ENCODE results near the gene GBF1. TPM values are rescaled to one million over a fixed set of nuclear protein-coding genes. Genes with fewer than 3 reads are reported as not detected.

Gene GBF1
- 10 to 100 TPM; 19.2 to 27.2 TPM for total RNA-seq
- 10 to 100 TPM in 1 of 2 donors, 1 to 10 TPM in 1; 6.0 to 11.2 TPM for polyA plus RNA-seq

- WGBS = under 1% methylated on average over 47 of the region's 47 CpGs
Observed at GRCh38 chr10:102245082-102245931, at the start of gene GBF1. Gene GBF1, plus strand, starts transcription at chr10:102245532. Its CDS starts 13,407 bp downstream, at chr10:102258939.

More at GRCh38 chr10:102245082-102245931, at the start of gene GBF1:
- Histone ChIP-seq H3K27me3 (ENCODE audit: control insufficient read depth in 4 of 4, insufficient read depth in 4 of 4, low read length in 3 of 4) (no peaks in the 10 kb centered on the region), H3K9me3 (ENCODE audit: control insufficient read depth in 4 of 4, low read length in 3 of 4) (no peaks in the 10 kb centered on the region), H3K27ac (ENCODE audit: low read depth in 1 of 2, low read length in 2 of 2) (peak within 1 kb of the TSS; percentile 78 to 80), H3K4me3 (ENCODE audit: low read depth in 1 of 3, low read length in 3 of 3) (peak within 1 kb of the TSS; percentile 46 to 99 (median 95)), H3K9ac (ENCODE audit: low read depth in 1 of 2, low read length in 2 of 2) (peak within 1 kb of the TSS; percentile 72 to 75), H3K4me1 (ENCODE audit: control insufficient read depth in 4 of 4, insufficient read depth in 4 of 4, low read length in 3 of 4) (peaks cover 10 to 49% (median 41%) of the 10 kb centered on the region in 4 donors), H3K36me3 (ENCODE audit: control insufficient read depth in 4 of 4, insufficient read depth in 3 of 4, low read depth in 1 of 4, low read length in 3 of 4) (peaks cover 0 to 2% (median 0%) of the 10 kb centered on the region in 4 donors)
- peak; percentile 89 for DNase-seq (ENCODE audit: low spot score)
- peak in 1 of 2 donors; percentile 14 for TF ChIP-seq JUND (IDR thresholded peaks at IDR 0.05)
- TF ChIP-seq MAX (IDR thresholded peaks at IDR 0.05) = peak; percentile 46
- TF ChIP-seq HNF4A (conservative IDR thresholded peaks at IDR 0.05) = no peak
- TF ChIP-seq SP1 (IDR thresholded peaks at IDR 0.05) = peak; percentile 96
- TF ChIP-seq FOXA2 (IDR thresholded peaks at IDR 0.05) = no peak
- no peak for TF ChIP-seq EGR1 (IDR thresholded peaks at IDR 0.05; ENCODE audit: low read depth in 2 of 2)
- peak; percentile 96 for TF ChIP-seq TAF1 (conservative IDR thresholded peaks at IDR 0.05)
- peak; percentile 52 to 73 for TF ChIP-seq GABPA (IDR thresholded peaks at IDR 0.05 in 1 of 2, conservative IDR thresholded peaks at IDR 0.05 in 1 of 2)
- TF ChIP-seq RXRA (IDR thresholded peaks at IDR 0.05) = peak; percentile 44 to 48
- TF ChIP-seq RAD21 (IDR thresholded peaks at IDR 0.05) = no peak
- TF ChIP-seq NR2F2 (IDR thresholded peaks at IDR 0.05) = peak; percentile 77
- TF ChIP-seq, protein P1, sequence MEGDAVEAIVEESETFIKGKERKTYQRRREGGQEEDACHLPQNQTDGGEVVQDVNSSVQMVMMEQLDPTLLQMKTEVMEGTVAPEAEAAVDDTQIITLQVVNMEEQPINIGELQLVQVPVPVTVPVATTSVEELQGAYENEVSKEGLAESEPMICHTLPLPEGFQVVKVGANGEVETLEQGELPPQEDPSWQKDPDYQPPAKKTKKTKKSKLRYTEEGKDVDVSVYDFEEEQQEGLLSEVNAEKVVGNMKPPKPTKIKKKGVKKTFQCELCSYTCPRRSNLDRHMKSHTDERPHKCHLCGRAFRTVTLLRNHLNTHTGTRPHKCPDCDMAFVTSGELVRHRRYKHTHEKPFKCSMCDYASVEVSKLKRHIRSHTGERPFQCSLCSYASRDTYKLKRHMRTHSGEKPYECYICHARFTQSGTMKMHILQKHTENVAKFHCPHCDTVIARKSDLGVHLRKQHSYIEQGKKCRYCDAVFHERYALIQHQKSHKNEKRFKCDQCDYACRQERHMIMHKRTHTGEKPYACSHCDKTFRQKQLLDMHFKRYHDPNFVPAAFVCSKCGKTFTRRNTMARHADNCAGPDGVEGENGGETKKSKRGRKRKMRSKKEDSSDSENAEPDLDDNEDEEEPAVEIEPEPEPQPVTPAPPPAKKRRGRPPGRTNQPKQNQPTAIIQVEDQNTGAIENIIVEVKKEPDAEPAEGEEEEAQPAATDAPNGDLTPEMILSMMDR (IDR thresholded peaks at IDR 0.05; ENCODE audit: low read depth, low read length, missing input control) = no peak
- no peak for TF ChIP-seq HNF4G (IDR thresholded peaks at IDR 0.05)
- TF ChIP-seq, protein P2, sequence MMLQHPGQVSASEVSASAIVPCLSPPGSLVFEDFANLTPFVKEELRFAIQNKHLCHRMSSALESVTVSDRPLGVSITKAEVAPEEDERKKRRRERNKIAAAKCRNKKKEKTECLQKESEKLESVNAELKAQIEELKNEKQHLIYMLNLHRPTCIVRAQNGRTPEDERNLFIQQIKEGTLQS (IDR thresholded peaks at IDR 0.05) = no peak
- TF ChIP-seq FOXA1 (IDR thresholded peaks at IDR 0.05) = no peak
- TF ChIP-seq, protein P3, sequence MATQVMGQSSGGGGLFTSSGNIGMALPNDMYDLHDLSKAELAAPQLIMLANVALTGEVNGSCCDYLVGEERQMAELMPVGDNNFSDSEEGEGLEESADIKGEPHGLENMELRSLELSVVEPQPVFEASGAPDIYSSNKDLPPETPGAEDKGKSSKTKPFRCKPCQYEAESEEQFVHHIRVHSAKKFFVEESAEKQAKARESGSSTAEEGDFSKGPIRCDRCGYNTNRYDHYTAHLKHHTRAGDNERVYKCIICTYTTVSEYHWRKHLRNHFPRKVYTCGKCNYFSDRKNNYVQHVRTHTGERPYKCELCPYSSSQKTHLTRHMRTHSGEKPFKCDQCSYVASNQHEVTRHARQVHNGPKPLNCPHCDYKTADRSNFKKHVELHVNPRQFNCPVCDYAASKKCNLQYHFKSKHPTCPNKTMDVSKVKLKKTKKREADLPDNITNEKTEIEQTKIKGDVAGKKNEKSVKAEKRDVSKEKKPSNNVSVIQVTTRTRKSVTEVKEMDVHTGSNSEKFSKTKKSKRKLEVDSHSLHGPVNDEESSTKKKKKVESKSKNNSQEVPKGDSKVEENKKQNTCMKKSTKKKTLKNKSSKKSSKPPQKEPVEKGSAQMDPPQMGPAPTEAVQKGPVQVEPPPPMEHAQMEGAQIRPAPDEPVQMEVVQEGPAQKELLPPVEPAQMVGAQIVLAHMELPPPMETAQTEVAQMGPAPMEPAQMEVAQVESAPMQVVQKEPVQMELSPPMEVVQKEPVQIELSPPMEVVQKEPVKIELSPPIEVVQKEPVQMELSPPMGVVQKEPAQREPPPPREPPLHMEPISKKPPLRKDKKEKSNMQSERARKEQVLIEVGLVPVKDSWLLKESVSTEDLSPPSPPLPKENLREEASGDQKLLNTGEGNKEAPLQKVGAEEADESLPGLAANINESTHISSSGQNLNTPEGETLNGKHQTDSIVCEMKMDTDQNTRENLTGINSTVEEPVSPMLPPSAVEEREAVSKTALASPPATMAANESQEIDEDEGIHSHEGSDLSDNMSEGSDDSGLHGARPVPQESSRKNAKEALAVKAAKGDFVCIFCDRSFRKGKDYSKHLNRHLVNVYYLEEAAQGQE (IDR thresholded peaks at IDR 0.05) = peak; percentile 90
- TF ChIP-seq, protein P4, sequence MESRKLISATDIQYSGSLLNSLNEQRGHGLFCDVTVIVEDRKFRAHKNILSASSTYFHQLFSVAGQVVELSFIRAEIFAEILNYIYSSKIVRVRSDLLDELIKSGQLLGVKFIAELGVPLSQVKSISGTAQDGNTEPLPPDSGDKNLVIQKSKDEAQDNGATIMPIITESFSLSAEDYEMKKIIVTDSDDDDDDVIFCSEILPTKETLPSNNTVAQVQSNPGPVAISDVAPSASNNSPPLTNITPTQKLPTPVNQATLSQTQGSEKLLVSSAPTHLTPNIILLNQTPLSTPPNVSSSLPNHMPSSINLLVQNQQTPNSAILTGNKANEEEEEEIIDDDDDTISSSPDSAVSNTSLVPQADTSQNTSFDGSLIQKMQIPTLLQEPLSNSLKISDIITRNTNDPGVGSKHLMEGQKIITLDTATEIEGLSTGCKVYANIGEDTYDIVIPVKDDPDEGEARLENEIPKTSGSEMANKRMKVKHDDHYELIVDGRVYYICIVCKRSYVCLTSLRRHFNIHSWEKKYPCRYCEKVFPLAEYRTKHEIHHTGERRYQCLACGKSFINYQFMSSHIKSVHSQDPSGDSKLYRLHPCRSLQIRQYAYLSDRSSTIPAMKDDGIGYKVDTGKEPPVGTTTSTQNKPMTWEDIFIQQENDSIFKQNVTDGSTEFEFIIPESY (IDR thresholded peaks at IDR 0.05) = peak; percentile 86
- peak; percentile 99 for TF ChIP-seq YY1 (IDR thresholded peaks at IDR 0.05)
